SK-N-SH (cell line): ENCODE data around the gene ME3. TPM values are rescaled to one million over a fixed set of nuclear protein-coding genes. Genes with fewer than 3 reads are reported as not detected.

Experiments used
- CTCF ChIA-PET: fragments of 300-600, 350-600 bp; formaldehyde crosslinking; extraction: SDS; loops from one replicate; lab custom pipeline; 2021; lab: Yijun Ruan, JAX
- POLR2A ChIA-PET: fragments of 350-600 bp; sonication (Branson Sonifier 250); formaldehyde crosslinking; extraction: SDS; loops from one replicate; lab custom pipeline; 2020; ENCODE audit warnings: antibody characterized with exemption, inconsistent platforms; lab: Yijun Ruan, JAX
- DNase-seq: peaks from one replicate; pipeline ENCODE4 v3.0.0; 2012
- H2AFZ ChIP-seq: fragments of 200-600 bp; sonication (generic); 2 replicates; pipeline ENCODE4 v1.8.1; 2016; ENCODE audit warnings: antibody characterized with exemption, mild to moderate bottlenecking, low read depth
- H3F3A ChIP-seq: fragments of 200-600 bp; sonication (generic); replicated peaks from 2 replicates; pipeline ENCODE3; 2016; ENCODE audit warnings: antibody characterized with exemption, mild to moderate bottlenecking; ENCODE audit not compliant: insufficient read depth
- H3K27ac ChIP-seq, 2 experiments: fragments of 200-500 bp in 1 of 2; fragments of 200-600 bp in 1 of 2; sonication (Bioruptor generic) in 1 of 2; sonication (generic), shearing (Covaris generic) in 1 of 2; 2 replicates each; pipeline versions ENCODE4 v1.5.1 to v1.6.1; 2014 to 2016; ENCODE audit warnings: low read depth in 2 of 2, inconsistent platforms in 1 of 2, low read length in 1 of 2, mild to moderate bottlenecking in 1 of 2, mixed read lengths in 1 of 2
- H3K27me3 ChIP-seq: fragments of 200-600 bp; sonication (generic), shearing (Covaris generic); 2 replicates; pipeline ENCODE4 v1.6.1; 2016; ENCODE audit warnings: mixed run types; ENCODE audit not compliant: insufficient read depth
- H3K36me3 ChIP-seq, 2 experiments: fragments of 200-500 bp in 1 of 2; fragments of 200-600 bp in 1 of 2; sonication (Bioruptor generic) in 1 of 2; sonication (generic) in 1 of 2; replicated peaks in 1 of 2; 2 replicates each; pipeline versions ENCODE3 to v1.5.1; 2014 to 2016; ENCODE audit warnings: low read length in 1 of 2, mild to moderate bottlenecking in 1 of 2; ENCODE audit not compliant: insufficient read depth in 2 of 2, control insufficient read depth in 1 of 2
- H3K4me1 ChIP-seq, 2 experiments: fragments of 200-500 bp in 1 of 2; fragments of 200-600 bp in 1 of 2; sonication (Bioruptor generic) in 1 of 2; sonication (generic), shearing (Covaris generic) in 1 of 2; 2 replicates each; pipeline versions ENCODE4 v1.5.1 to v1.6.1; 2014 to 2016; ENCODE audit warnings: low read depth in 1 of 2, low read length in 1 of 2, mixed run types in 1 of 2; ENCODE audit not compliant: insufficient read depth in 2 of 2, control insufficient read depth in 1 of 2
- H3K4me2 ChIP-seq: fragments of 200-600 bp; sonication (generic), shearing (Covaris generic); 2 replicates; pipeline ENCODE4 v1.6.1; 2017; ENCODE audit warnings: mixed run types
- H3K4me3 ChIP-seq, 2 experiments: fragments of 200-500 bp in 1 of 2; fragments of 200-600 bp in 1 of 2; sonication (Bioruptor generic) in 1 of 2; sonication (generic), shearing (Covaris generic) in 1 of 2; 2 replicates each; pipeline versions ENCODE4 v1.5.1 to v1.8.1; 2014 to 2016; ENCODE audit warnings: low read depth in 2 of 2, inconsistent platforms in 1 of 2, low read length in 1 of 2, mild to moderate bottlenecking in 1 of 2, mixed read lengths in 1 of 2, moderate library complexity in 1 of 2
- H3K79me2 ChIP-seq: fragments of 200-600 bp; sonication (generic); 2 replicates; pipeline ENCODE4 v1.8.1; 2017; ENCODE audit warnings: mild to moderate bottlenecking; ENCODE audit not compliant: insufficient read depth
- H3K9ac ChIP-seq: fragments of 200-600 bp; sonication (generic); 2 replicates; pipeline ENCODE4 v1.6.1; 2017; ENCODE audit warnings: mixed run types
- H3K9me2 ChIP-seq: fragments of 200-600 bp; sonication (generic); 2 replicates; pipeline ENCODE4 v1.6.1; 2017; ENCODE audit warnings: mixed run types
- H3K9me3 ChIP-seq: fragments of 200-600 bp; sonication (generic); 2 replicates; pipeline ENCODE4 v1.6.1; 2017; ENCODE audit warnings: mixed run types, mild to moderate bottlenecking, moderate library complexity
- H4K20me1 ChIP-seq: fragments of 200-600 bp; sonication (generic); 2 replicates; pipeline ENCODE4 v1.6.1; 2017; ENCODE audit warnings: mild to moderate bottlenecking, mixed run types; ENCODE audit not compliant: insufficient read depth
- CTCF ChIP-seq: fragments of 200-600 bp; sonication (generic); IDR thresholded peaks from 2 replicates; pipeline ENCODE4 v1.6.1; 2017; ENCODE audit warnings: antibody characterized with exemption, mild to moderate bottlenecking, moderate library complexity
- ELF1 ChIP-seq: IDR thresholded peaks from 2 replicates; pipeline ENCODE4 v1.4.0; 2012
- FOXJ3 ChIP-seq: sonication (generic); formaldehyde crosslinking; IDR thresholded peaks from 2 replicates; pipeline ENCODE4 v1.5.1; 2020; ENCODE audit warnings: mild to moderate bottlenecking, missing genetic modification reagents
- MAX ChIP-seq: IDR thresholded peaks from 2 replicates; pipeline ENCODE4 v1.4.0; 2012; ENCODE audit warnings: low read depth
- NFIC ChIP-seq: IDR thresholded peaks from 2 replicates; pipeline ENCODE4 v1.4.0; 2012; ENCODE audit warnings: borderline replicate concordance
- NRF1 ChIP-seq: IDR thresholded peaks from 2 replicates; pipeline ENCODE4 v1.6.1; 2012; ENCODE audit warnings: low read depth, mild to moderate bottlenecking, low read length
- RCOR1 ChIP-seq: fragments of 150-350 bp; IDR thresholded peaks from 2 replicates; pipeline ENCODE4 v1.6.1; 2017; ENCODE audit warnings: antibody characterized with exemption, low read length
- USF1 ChIP-seq: IDR thresholded peaks from 2 replicates; pipeline ENCODE4 v1.4.0; 2012; ENCODE audit warnings: low read depth, borderline replicate concordance
- USF2 ChIP-seq: fragments of 150-350 bp; IDR thresholded peaks from 2 replicates; pipeline ENCODE4 v1.6.1; 2017; ENCODE audit warnings: antibody characterized with exemption, low read length, low read depth, borderline replicate concordance
- WGBS: methylation state at CpG from one replicate; pipeline ENCODE4 v1.1.6; 2017; ENCODE audit warnings: low lambda C conversion rate; 5-methylcytosine and 5-hydroxymethylcytosine counted together
- polyA plus RNA-seq, 3 experiments: library from polyadenylated mRNA; depleted of rRNA; stranded (reverse); fragments of >200 nt; gene quantifications; 2 replicates each; pipeline ENCODE4 v1.2.3, GENCODE V29; 2012
- TF ChIP-seq, protein P1 (sequence below): fragments of 150-350 bp; IDR thresholded peaks from 2 replicates; pipeline ENCODE4 v1.6.1; 2016; ENCODE audit warnings: mild to moderate bottlenecking, low read depth, low read length
- TF ChIP-seq, protein P2 (sequence below): IDR thresholded peaks from 2 replicates; pipeline ENCODE4; 2012

Gene ME3
- polyA plus RNA-seq (2012; rRNA removed), result 22.0 and 25.5 TPM in 2 replicates
- polyA plus RNA-seq (2012; cell fraction: cytosol; rRNA removed), result 6.5 and 11.4 TPM in 2 replicates
- 106 and 111 TPM in 2 replicates for polyA plus RNA-seq (2012; cell fraction: nucleus; rRNA removed)

GRCh38 chr11:86672007-86672621 lies at the start of gene ME3:
TSS of gene ME3 (minus strand) at chr11:86672616.
- TF ChIP-seq RCOR1 (no peak), MAX (no peak; the same call in 1 of the 2 replicates), USF1 (no peak), NFIC (no peak), CTCF (no peak), FOXJ3 (CRISPR knock-in tag) (no peak), NRF1 (no peak), ELF1 (no peak), USF2 (no peak)
- TF ChIP-seq, protein P1, sequence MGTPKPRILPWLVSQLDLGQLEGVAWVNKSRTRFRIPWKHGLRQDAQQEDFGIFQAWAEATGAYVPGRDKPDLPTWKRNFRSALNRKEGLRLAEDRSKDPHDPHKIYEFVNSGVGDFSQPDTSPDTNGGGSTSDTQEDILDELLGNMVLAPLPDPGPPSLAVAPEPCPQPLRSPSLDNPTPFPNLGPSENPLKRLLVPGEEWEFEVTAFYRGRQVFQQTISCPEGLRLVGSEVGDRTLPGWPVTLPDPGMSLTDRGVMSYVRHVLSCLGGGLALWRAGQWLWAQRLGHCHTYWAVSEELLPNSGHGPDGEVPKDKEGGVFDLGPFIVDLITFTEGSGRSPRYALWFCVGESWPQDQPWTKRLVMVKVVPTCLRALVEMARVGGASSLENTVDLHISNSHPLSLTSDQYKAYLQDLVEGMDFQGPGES, result no peak
- TF ChIP-seq, protein P2, sequence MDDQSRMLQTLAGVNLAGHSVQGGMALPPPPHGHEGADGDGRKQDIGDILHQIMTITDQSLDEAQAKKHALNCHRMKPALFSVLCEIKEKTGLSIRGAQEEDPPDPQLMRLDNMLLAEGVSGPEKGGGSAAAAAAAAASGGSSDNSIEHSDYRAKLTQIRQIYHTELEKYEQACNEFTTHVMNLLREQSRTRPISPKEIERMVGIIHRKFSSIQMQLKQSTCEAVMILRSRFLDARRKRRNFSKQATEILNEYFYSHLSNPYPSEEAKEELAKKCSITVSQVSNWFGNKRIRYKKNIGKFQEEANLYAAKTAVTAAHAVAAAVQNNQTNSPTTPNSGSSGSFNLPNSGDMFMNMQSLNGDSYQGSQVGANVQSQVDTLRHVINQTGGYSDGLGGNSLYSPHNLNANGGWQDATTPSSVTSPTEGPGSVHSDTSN, result no peak
- no peaks in the 10 kb centered on the region for H3K9me3 ChIP-seq
- H3K4me3 ChIP-seq, result peak within 1 kb of the TSS; percentile 52 to 64
- ChIA-PET CTCF (interaction anchor here (1.2 kb wide), 1 partner anchor 11 kb away, joined by 3 read pairs; no protein-coding TSS in a partner anchor), POLR2A (interaction anchor here (0.7 kb wide), 1 partner anchor 129 kb away, joined by 5 read pairs; the partner anchor contains the start of gene PRSS23)
- H3K4me1 ChIP-seq, result peaks cover 8 to 11% of the 10 kb centered on the region in 2 experiments; a peak in 3 of 4 replicates
- peak within 1 kb of the TSS; percentile 77 for H3K9ac ChIP-seq
- H2AFZ ChIP-seq, result peak within 1 kb of the TSS; percentile 84
- H3K9me2 ChIP-seq, result no peaks in the 10 kb centered on the region
- 51% methylated on average over 7 of the region's 52 CpGs for WGBS
- H3F3A ChIP-seq, result no peaks in the 10 kb centered on the region
- DNase-seq, result peak; percentile 77
- H3K79me2 ChIP-seq, result peaks cover 4% of the 10 kb centered on the region; the same call in 1 of the 2 replicates
- H3K4me2 ChIP-seq, result peak within 1 kb of the TSS; percentile 88
- peak within 1 kb of the TSS; percentile 24 to 46 for H3K27ac ChIP-seq
- H3K27me3 ChIP-seq, result no peaks in the 10 kb centered on the region
- H3K36me3 ChIP-seq, result no peaks in the 10 kb centered on the region
- no peaks in the 10 kb centered on the region for H4K20me1 ChIP-seq
